DMS 273 treated with DMSO at 0.1 percent for 48 hours (cell line): ENCODE results near the gene IFITM1.
"Not testable (repeated sequence)": the region's sequence is repeated elsewhere in the genome, so short reads cannot be mapped to it uniquely, and the experiment has no call there.

Experiments used
- DNase-seq: peaks from one replicate; lab custom pipeline; 2025; lab: John Stamatoyannopoulos, UW

Gene IFITM1

GRCh38 chr11:282630-283360 is 31.0 kb upstream of the IFITM1 start:
- DNase-seq, result no peak

- DNase-seq, result no peak
Observed at GRCh38 chr11:283405-284104, 30.3 kb upstream of the IFITM1 start.

GRCh38 chr11:284105-285020 is 29.5 kb upstream of the IFITM1 start:
- no peak for DNase-seq

GRCh38 chr11:285021-285893 is 28.6 kb upstream of the IFITM1 start:
- DNase-seq, result no peak

GRCh38 chr11:285894-286220 is 28.0 kb upstream of the IFITM1 start:
- DNase-seq, result no peak

- DNase-seq, result not testable (repeated sequence)
Observed at GRCh38 chr11:286977-287820, 26.6 kb upstream of the IFITM1 start.

GRCh38 chr11:287821-288477 is 25.9 kb upstream of the IFITM1 start:
- DNase-seq, result no peak

- DNase-seq, result no peak
Observed at GRCh38 chr11:288478-289397, 25.1 kb upstream of the IFITM1 start, which contains the start of gene PGGHG. TSS of gene PGGHG (plus strand) at chr11:289126. CDS start at chr11:289817, 691 bp downstream.

- DNase-seq, result no peak
Observed at GRCh38 chr11:289398-289711, 24.5 kb upstream of the IFITM1 start.

GRCh38 chr11:289712-290620 is 23.9 kb upstream of the IFITM1 start:
- no peak for DNase-seq

GRCh38 chr11:290621-291231 is 23.1 kb upstream of the IFITM1 start:
- DNase-seq, result no peak

- no peak for DNase-seq
Observed at GRCh38 chr11:291281-292210, 22.3 kb upstream of the IFITM1 start.

- DNase-seq, result no peak
Observed at GRCh38 chr11:292211-293121, 21.4 kb upstream of the IFITM1 start.

GRCh38 chr11:293271-293851 is 20.5 kb upstream of the IFITM1 start:
- DNase-seq, result no peak
